H9 (cell line): ENCODE measurements around the gene SLC17A7. TPM values are rescaled to one million over a fixed set of nuclear protein-coding genes. Genes with fewer than 3 reads are reported as not detected.

Experiments used
- DNase-seq: peaks from one replicate; pipeline ENCODE4 v3.0.0-alpha.2; 2017
- H2AFZ ChIP-seq: one replicate; pipeline ENCODE4 v1.6.1; 2013; ENCODE audit warnings: mild to moderate bottlenecking, low read length, control low read depth, moderate library complexity
- H2AK5ac ChIP-seq: 2 replicates; pipeline ENCODE4 v1.6.1; 2013; ENCODE audit warnings: low read length, control low read depth, mixed read lengths; ENCODE audit not compliant: insufficient read length
- H2BK120ac ChIP-seq: one replicate; pipeline ENCODE4 v1.6.1; 2013; ENCODE audit warnings: low read depth, mild to moderate bottlenecking, low read length, control low read depth, inconsistent platforms; ENCODE audit not compliant: poor library complexity, severe bottlenecking
- H2BK12ac ChIP-seq: 2 replicates; pipeline ENCODE4 v1.6.1; 2013; ENCODE audit warnings: low read length, control low read depth, mixed read lengths, low read depth; ENCODE audit not compliant: insufficient read length
- H2BK15ac ChIP-seq: 2 replicates; pipeline ENCODE4 v1.6.1; 2013; ENCODE audit warnings: low read depth, low read length, control low read depth
- H2BK20ac ChIP-seq: one replicate; pipeline ENCODE4 v1.6.1; 2013; ENCODE audit warnings: low read depth, mild to moderate bottlenecking, low read length, control low read depth, inconsistent platforms; ENCODE audit not compliant: poor library complexity, severe bottlenecking
- H2BK5ac ChIP-seq: 2 replicates; pipeline ENCODE4 v1.6.1; 2013; ENCODE audit warnings: low read length, control low read depth, mixed read lengths; ENCODE audit not compliant: insufficient read length
- H3K14ac ChIP-seq: 2 replicates; pipeline ENCODE4 v1.6.1; 2013; ENCODE audit warnings: low read length, control low read depth; ENCODE audit not compliant: insufficient read depth
- H3K18ac ChIP-seq: 2 replicates; pipeline ENCODE4 v1.6.1; 2013; ENCODE audit warnings: low read depth, mild to moderate bottlenecking, mixed read lengths, low read length, control low read depth; ENCODE audit not compliant: insufficient read length
- H3K23ac ChIP-seq: 2 replicates; pipeline ENCODE4 v1.6.1; 2013; ENCODE audit warnings: low read length, control low read depth, mixed read lengths, low read depth; ENCODE audit not compliant: insufficient read length
- H3K23me2 ChIP-seq: 2 replicates; pipeline ENCODE4 v1.6.1; 2013; ENCODE audit warnings: low read depth, mild to moderate bottlenecking, mixed read lengths, low read length, control low read depth; ENCODE audit not compliant: insufficient read length, poor library complexity, severe bottlenecking
- H3K27ac ChIP-seq: 2 replicates; pipeline ENCODE4 v1.5.1; 2013; ENCODE audit warnings: low read length, control low read depth, mixed read lengths, low read depth; ENCODE audit not compliant: insufficient read length
- H3K27me3 ChIP-seq: 2 replicates; pipeline ENCODE4 v1.6.1; 2013; ENCODE audit warnings: low read length, control low read depth, inconsistent platforms; ENCODE audit not compliant: insufficient read depth
- H3K4ac ChIP-seq: 2 replicates; pipeline ENCODE4 v1.6.1; 2013; ENCODE audit warnings: low read depth, mild to moderate bottlenecking, control low read depth, inconsistent platforms, low read length, moderate library complexity
- H3K4me1 ChIP-seq: 2 replicates; pipeline ENCODE4 v1.6.1; 2013; ENCODE audit warnings: low read length, control low read depth, inconsistent platforms; ENCODE audit not compliant: insufficient read depth
- H3K4me2 ChIP-seq: 2 replicates; pipeline ENCODE4 v1.6.1; 2013; ENCODE audit warnings: low read length, control low read depth, mixed read lengths; ENCODE audit not compliant: insufficient read length, insufficient read depth
- H3K56ac ChIP-seq: 2 replicates; pipeline ENCODE4 v1.6.1; 2013; ENCODE audit warnings: low read depth, mild to moderate bottlenecking, mixed read lengths, low read length, control low read depth; ENCODE audit not compliant: insufficient read length
- H3K79me1 ChIP-seq: 2 replicates; pipeline ENCODE4 v1.6.1; 2013; ENCODE audit warnings: low read depth, mild to moderate bottlenecking, moderate library complexity, low read length, control low read depth, inconsistent platforms; ENCODE audit not compliant: insufficient read depth, poor library complexity, severe bottlenecking
- H3K79me2 ChIP-seq: 2 replicates; pipeline ENCODE4 v1.6.1; 2013; ENCODE audit warnings: low read length, control low read depth, inconsistent platforms; ENCODE audit not compliant: insufficient read depth
- H3K9ac ChIP-seq: 2 replicates; pipeline ENCODE4 v1.6.1; 2013; ENCODE audit warnings: low read length, control low read depth, mixed read lengths; ENCODE audit not compliant: insufficient read length; ENCODE audit errors: extremely low read depth
- H3K9me3 ChIP-seq: one replicate; pipeline ENCODE4 v1.6.1; 2013; ENCODE audit warnings: low read depth, low read length, inconsistent platforms; ENCODE audit not compliant: control insufficient read depth
- H3T11ph ChIP-seq: one replicate; pipeline ENCODE4 v1.6.1; 2013; ENCODE audit warnings: mild to moderate bottlenecking, low read length, control low read depth, inconsistent platforms
- H4K20me1 ChIP-seq: one replicate; pipeline ENCODE4 v1.6.1; 2013; ENCODE audit not compliant: control insufficient read depth, insufficient read length, insufficient read depth
- H4K5ac ChIP-seq: 2 replicates; pipeline ENCODE4 v1.6.1; 2013; ENCODE audit warnings: low read depth, mild to moderate bottlenecking, mixed read lengths, low read length, control low read depth; ENCODE audit not compliant: insufficient read length
- H4K8ac ChIP-seq: replicated peaks from 2 replicates; pipeline ENCODE4 v1.6.1; 2013; ENCODE audit warnings: low read length, control low read depth, mixed read lengths, low read depth; ENCODE audit not compliant: insufficient read length
- H4K91ac ChIP-seq: 2 replicates; pipeline ENCODE4 v1.6.1; 2013; ENCODE audit warnings: low read depth, mild to moderate bottlenecking, moderate library complexity, mixed read lengths, low read length, control low read depth; ENCODE audit not compliant: insufficient read length
- H3K27ac Mint-ChIP-seq, 3 experiments: 2 replicates in 2 of 3; 3 replicates in 1 of 3; pipeline ENCODE4 v1.8.0; 2020 to 2021; ENCODE audit warnings: mixed read lengths in 3 of 3, mild to moderate bottlenecking in 1 of 3, moderate library complexity in 1 of 3
- H3K27me3 Mint-ChIP-seq: 2 replicates; pipeline ENCODE4 v1.8.0; 2021; ENCODE audit warnings: low read depth, mild to moderate bottlenecking, moderate library complexity, mixed read lengths
- H3K36me3 Mint-ChIP-seq, 3 experiments: 2 replicates in 2 of 3; 3 replicates in 1 of 3; pipeline ENCODE4 v1.8.0; 2020 to 2021; ENCODE audit warnings: low read depth in 3 of 3, mixed read lengths in 3 of 3; ENCODE audit not compliant: insufficient read depth in 1 of 3
- H3K4me1 Mint-ChIP-seq, 2 experiments: 2 replicates each; pipeline ENCODE4 v1.8.0; 2020; ENCODE audit warnings: mixed read lengths in 2 of 2
- H3K4me3 Mint-ChIP-seq, 2 experiments: 2 replicates in 1 of 2; 3 replicates in 1 of 2; pipeline ENCODE4 v1.8.0; 2020 to 2021; ENCODE audit warnings: mild to moderate bottlenecking in 2 of 2, mixed read lengths in 2 of 2, moderate library complexity in 1 of 2
- H3K9me3 Mint-ChIP-seq, 2 experiments: 2 replicates in 1 of 2; 3 replicates in 1 of 2; pipeline ENCODE4 v1.8.0; 2020; ENCODE audit warnings: mild to moderate bottlenecking in 2 of 2, mixed read lengths in 2 of 2, moderate library complexity in 1 of 2
- CTCF ChIP-seq: fragments of 200-600 bp; sonication (generic); conservative IDR thresholded peaks from 3 replicates; pipeline ENCODE4 v1.8.0; 2021; ENCODE audit warnings: antibody characterized with exemption, mild to moderate bottlenecking
- WGBS: extraction: QIAGEN DNeasy Blood & Tissue Kit; methylation state at CpG from one replicate; pipeline ENCODE4 v1.1.7; 2013; ENCODE audit warnings: missing lambda C conversion rate, low lambda C conversion rate, mixed read lengths; ENCODE audit not compliant: insufficient read length; ENCODE audit errors: extremely low coverage; 5-methylcytosine and 5-hydroxymethylcytosine counted together
- total RNA-seq: library from RNA; stranded (reverse); gene quantifications from 2 replicates; pipeline ENCODE4 v1.2.1, GENCODE V29; 2021

Gene SLC17A7
- total RNA-seq, 1 experiment from 2014 or later: 1.3 TPM

GRCh38 chr19:49390131-49390928, 51.0 kb downstream of the SLC17A7 start:
- no peaks in the 10 kb centered on the region for H3K23me2 ChIP-seq
- H2BK15ac ChIP-seq: no peak overlapping the region
- TF ChIP-seq CTCF: no peak
- no peaks in the 10 kb centered on the region for H3K27me3 ChIP-seq
- H3K4me2 ChIP-seq: no peak overlapping the region
- Mint-ChIP-seq H3K36me3 (0 out of 7 replicates have a peak, but pooled peaks cover 0 to 1% (median 0%) of the 10 kb centered on the region in 3 experiments), H3K9me3 (no peaks in the 10 kb centered on the region), H3K27me3 (peaks cover 11% of the 10 kb centered on the region), H3K4me1 (peaks cover 12 to 29% of the 10 kb centered on the region in 2 experiments), H3K4me3 (no peak overlapping the region), H3K27ac (no peak overlapping the region)
- H3T11ph ChIP-seq: no peak overlapping the region
- H4K5ac ChIP-seq: no peak overlapping the region
- no peak overlapping the region for H2AFZ ChIP-seq
- no peaks in the 10 kb centered on the region for H3K79me1 ChIP-seq
- no peak overlapping the region for H2BK12ac ChIP-seq
- H2AK5ac ChIP-seq: no peak overlapping the region
- H3K23ac ChIP-seq: no peak overlapping the region
- H3K4ac ChIP-seq: no peak overlapping the region
- H3K9ac ChIP-seq: no peak overlapping the region
- H4K20me1 ChIP-seq: no peaks in the 10 kb centered on the region
- no peak overlapping the region for H4K91ac ChIP-seq
- no CpG with 5 or more reads among the region's 26 CpGs for WGBS
- H3K9me3 ChIP-seq: no peaks in the 10 kb centered on the region
- DNase-seq: no peak
- H3K14ac ChIP-seq: no peak overlapping the region
- H3K4me1 ChIP-seq: no peaks in the 10 kb centered on the region
- H4K8ac ChIP-seq: no peak overlapping the region
- no peaks in the 10 kb centered on the region for H3K79me2 ChIP-seq
- H3K18ac ChIP-seq: no peak overlapping the region
- no peak overlapping the region for H2BK20ac ChIP-seq
- H2BK5ac ChIP-seq: no peak overlapping the region
- H2BK120ac ChIP-seq: no peak overlapping the region
- H3K27ac ChIP-seq: no peak overlapping the region
- H3K56ac ChIP-seq: no peak overlapping the region
